Chondrocyte (in vitro differentiated cells): ENCODE measurements around the gene REEP2. TPM values are rescaled to one million over a fixed set of nuclear protein-coding genes. Genes with fewer than 3 reads are reported as not detected.
"Not testable (repeated sequence)": the region's sequence is repeated elsewhere in the genome, so short reads cannot be mapped to it uniquely, and the experiment has no call there.

Source experiments
- DNase-seq: peaks from one replicate; pipeline ENCODE4 v3.0.0; 2021; ENCODE audit warnings: mixed read lengths, low spot score
- H3K27ac Mint-ChIP-seq: one replicate; pipeline ENCODE4 v1.8.0; 2021; ENCODE audit warnings: mild to moderate bottlenecking, moderate library complexity, mixed read lengths; ENCODE audit not compliant: unreplicated experiment
- H3K27me3 Mint-ChIP-seq: 2 replicates; pipeline ENCODE4 v1.8.0; 2021; ENCODE audit warnings: low read depth, mixed read lengths
- H3K36me3 Mint-ChIP-seq: 2 replicates; pipeline ENCODE4 v1.8.0; 2021; ENCODE audit warnings: low read depth, mixed read lengths
- H3K4me1 Mint-ChIP-seq: 2 replicates; pipeline ENCODE4 v1.8.0; 2021; ENCODE audit warnings: low read depth, mild to moderate bottlenecking, mixed read lengths
- H3K4me3 Mint-ChIP-seq: one replicate; pipeline ENCODE4 v1.8.0; 2021; ENCODE audit warnings: mild to moderate bottlenecking, moderate library complexity, mixed read lengths; ENCODE audit not compliant: unreplicated experiment
- H3K9me3 Mint-ChIP-seq: 2 replicates; pipeline ENCODE4 v1.8.0; 2021; ENCODE audit warnings: low read depth, mixed read lengths
- total RNA-seq: library from RNA; stranded (reverse); gene quantifications from 3 replicates; pipeline ENCODE4 v1.2.1, GENCODE V29; 2021
- TF ChIP-seq, protein P1 (sequence below): fragments of 200-600 bp; sonication (generic); IDR thresholded peaks from 2 replicates; pipeline ENCODE4 v1.5.0; 2021; ENCODE audit warnings: antibody characterized with exemption, mild to moderate bottlenecking, moderate library complexity

REEP2 gene
- total RNA-seq, 1 donor from 2014 or later = 34.6 TPM

DNA sequence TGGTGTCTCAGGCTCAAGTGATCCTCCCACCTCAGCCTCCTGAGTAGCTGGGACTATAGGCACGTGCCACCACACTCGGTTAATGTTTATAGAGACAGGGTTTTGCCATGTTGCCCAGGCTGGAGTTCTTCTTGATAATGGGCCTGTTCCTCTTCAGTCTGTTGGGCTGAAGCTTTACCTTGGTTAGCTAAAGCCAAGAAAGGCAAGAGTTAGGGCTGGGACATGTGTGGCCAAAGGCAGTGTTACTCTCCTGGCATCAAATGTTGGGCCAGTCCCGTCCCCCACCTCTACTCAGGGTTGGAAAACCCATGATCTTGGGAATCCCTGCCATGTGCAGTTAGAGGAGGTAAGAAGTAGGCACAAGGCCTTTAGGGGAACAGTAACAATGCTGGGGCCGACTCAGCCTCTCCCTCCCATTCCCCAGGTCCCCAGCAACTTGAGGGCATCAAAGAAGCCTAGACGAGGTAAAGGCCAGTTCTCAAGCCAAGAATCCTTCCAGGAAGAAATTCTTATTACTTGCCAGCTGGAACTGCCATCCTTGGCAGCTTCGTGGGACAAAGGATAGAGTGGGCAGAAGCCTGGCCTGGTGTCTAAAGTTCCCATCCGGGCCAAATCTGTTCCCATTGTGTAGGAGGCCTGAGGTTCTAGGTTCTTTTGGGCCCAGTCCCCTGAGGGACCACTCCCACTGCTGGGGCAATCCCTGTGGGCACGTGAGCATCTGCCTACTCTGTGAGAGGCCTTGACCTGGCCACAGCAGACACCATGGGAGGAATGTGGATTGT lies 30.9 kb downstream of the REEP2 start:
- no peaks in the 10 kb centered on the region for H3K27me3 Mint-ChIP-seq
- H3K36me3 Mint-ChIP-seq = peaks cover 19% of the 10 kb centered on the region
- no peaks in the 10 kb centered on the region for H3K9me3 Mint-ChIP-seq
- peak; percentile 56 for DNase-seq
- no peak overlapping the region for H3K4me3 Mint-ChIP-seq
- peak overlapping the region; percentile 65 for H3K27ac Mint-ChIP-seq
- peaks cover 24% of the 10 kb centered on the region for H3K4me1 Mint-ChIP-seq
- TF ChIP-seq, protein P1, sequence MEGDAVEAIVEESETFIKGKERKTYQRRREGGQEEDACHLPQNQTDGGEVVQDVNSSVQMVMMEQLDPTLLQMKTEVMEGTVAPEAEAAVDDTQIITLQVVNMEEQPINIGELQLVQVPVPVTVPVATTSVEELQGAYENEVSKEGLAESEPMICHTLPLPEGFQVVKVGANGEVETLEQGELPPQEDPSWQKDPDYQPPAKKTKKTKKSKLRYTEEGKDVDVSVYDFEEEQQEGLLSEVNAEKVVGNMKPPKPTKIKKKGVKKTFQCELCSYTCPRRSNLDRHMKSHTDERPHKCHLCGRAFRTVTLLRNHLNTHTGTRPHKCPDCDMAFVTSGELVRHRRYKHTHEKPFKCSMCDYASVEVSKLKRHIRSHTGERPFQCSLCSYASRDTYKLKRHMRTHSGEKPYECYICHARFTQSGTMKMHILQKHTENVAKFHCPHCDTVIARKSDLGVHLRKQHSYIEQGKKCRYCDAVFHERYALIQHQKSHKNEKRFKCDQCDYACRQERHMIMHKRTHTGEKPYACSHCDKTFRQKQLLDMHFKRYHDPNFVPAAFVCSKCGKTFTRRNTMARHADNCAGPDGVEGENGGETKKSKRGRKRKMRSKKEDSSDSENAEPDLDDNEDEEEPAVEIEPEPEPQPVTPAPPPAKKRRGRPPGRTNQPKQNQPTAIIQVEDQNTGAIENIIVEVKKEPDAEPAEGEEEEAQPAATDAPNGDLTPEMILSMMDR = no peak

DNA sequence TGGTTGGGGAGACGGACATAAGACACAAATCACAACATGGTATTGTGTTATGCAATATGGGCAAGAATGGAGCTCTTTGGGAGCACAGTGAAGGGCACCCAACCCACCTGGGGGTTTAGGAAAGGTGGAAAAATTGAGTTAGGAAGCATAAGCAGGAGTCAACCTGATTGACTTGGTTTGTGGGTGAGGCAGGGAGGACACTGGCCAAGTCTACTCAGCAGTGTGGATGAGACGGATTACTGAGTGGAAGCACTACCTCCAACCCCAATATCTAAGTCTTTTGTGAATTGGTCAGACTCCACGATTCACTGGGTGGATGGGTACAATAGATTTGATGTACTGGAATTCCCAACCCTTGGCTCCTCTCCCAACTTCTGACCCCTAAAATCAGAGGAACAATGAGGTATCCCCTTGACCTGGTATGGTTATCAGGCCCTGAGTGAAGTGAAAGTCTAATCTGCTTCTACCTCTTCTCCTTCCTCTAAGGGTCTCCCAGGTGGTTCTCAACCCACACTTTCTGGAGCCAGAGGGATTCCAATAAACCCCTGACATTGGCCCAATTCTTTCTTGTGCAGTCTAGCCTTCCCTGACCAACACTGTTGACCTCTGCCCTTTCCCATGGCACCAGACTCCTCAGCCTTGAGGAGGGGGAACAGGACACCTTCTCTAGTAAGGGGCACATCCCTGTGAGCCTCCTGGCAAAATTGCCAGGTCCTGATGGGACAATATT lies 31.6 kb downstream of the REEP2 start:
- H3K9me3 Mint-ChIP-seq = no peaks in the 10 kb centered on the region
- H3K4me1 Mint-ChIP-seq = peaks cover 24% of the 10 kb centered on the region
- peaks cover 4% of the 10 kb centered on the region for H3K27me3 Mint-ChIP-seq
- TF ChIP-seq, protein P1 = no peak
- H3K4me3 Mint-ChIP-seq = no peak overlapping the region
- peak overlapping the region; percentile 42 for H3K27ac Mint-ChIP-seq
- DNase-seq = no peak
- H3K36me3 Mint-ChIP-seq = peaks cover 19% of the 10 kb centered on the region

DNA sequence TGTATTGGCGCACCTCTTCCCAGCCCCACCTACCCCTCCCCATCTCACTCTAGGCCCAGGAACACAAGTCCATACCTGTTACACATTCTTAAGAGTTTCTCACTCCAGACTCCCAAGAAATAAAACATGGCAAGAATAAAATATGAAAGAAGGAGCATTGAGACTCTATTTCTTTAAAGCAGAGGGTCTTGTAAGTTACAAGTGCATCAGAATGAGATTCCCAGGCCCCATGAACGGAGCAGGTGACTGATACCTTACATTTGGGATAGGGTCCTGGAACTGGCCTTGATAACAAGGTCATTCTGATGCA lies 32.1 kb downstream of the REEP2 start:
- peaks cover 4% of the 10 kb centered on the region for H3K27me3 Mint-ChIP-seq
- H3K4me1 Mint-ChIP-seq = peaks cover 24% of the 10 kb centered on the region
- H3K36me3 Mint-ChIP-seq = peaks cover 19% of the 10 kb centered on the region
- no peak overlapping the region for H3K4me3 Mint-ChIP-seq
- no peak for DNase-seq
- H3K9me3 Mint-ChIP-seq = no peaks in the 10 kb centered on the region
- TF ChIP-seq, protein P1 = no peak
- no peak overlapping the region for H3K27ac Mint-ChIP-seq

DNA sequence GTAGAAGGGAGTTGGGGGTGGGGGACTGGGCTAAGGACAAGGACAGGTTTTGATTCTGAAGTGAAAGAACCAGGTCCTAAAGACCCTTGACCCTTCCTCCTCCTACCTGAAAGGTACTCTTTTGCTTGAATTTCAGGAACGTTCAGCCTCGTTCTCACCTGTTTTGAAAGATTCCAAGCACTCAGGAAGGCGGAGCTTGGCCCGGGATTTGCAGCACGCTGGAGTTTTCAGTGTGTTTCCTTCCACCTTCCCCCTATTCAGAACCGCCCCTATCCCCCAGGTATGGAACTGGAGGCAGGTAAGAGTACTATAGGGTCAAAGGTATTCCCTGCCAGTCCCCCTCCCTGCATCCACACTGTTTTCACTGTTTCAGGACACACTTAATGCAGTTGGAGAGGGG lies 33.5 kb downstream of the REEP2 start:
- peaks cover 14% of the 10 kb centered on the region for H3K4me1 Mint-ChIP-seq
- TF ChIP-seq, protein P1 = no peak
- H3K27ac Mint-ChIP-seq = no peak overlapping the region
- peaks cover 12% of the 10 kb centered on the region for H3K36me3 Mint-ChIP-seq
- H3K9me3 Mint-ChIP-seq = no peaks in the 10 kb centered on the region
- no peak overlapping the region for H3K4me3 Mint-ChIP-seq
- H3K27me3 Mint-ChIP-seq = peaks cover 6% of the 10 kb centered on the region
- DNase-seq = no peak

DNA sequence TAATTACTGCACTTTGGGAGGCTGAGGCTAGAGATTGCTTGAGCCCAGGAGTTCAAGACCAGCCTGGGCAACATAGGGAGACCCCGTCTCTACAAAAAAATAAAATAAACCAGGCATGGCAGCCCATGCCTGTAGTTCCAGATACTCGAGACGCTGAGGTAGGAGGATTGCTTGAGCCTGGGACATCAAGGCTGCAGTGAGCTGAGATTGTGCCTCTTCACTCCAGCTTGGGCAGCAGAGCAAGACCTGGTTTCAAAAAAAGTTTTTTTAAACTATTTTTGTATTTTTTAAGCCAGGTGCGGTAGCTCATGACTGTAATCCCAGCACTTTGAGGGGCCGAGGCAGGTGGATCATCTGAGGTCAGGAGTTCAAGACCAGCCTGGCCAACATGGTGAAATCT lies 34.3 kb downstream of the REEP2 start:
- DNase-seq, H3K27ac Mint-ChIP-seq, H3K27me3 Mint-ChIP-seq, H3K9me3 Mint-ChIP-seq, H3K4me1 Mint-ChIP-seq, H3K36me3 Mint-ChIP-seq, H3K4me3 Mint-ChIP-seq: not testable (repeated sequence)
